Purkinje cell (primary cell): ENCODE measurements around the gene SAPCD2. TPM values are rescaled to one million over a fixed set of nuclear protein-coding genes. Genes with fewer than 3 reads are reported as not detected.

Experiments
- polyA plus RNA-seq: library from polyadenylated mRNA; unstranded; fragments of >200 nt; fragmentation: Nextera tagmentation; gene quantifications from 2 replicates; pipeline ENCODE4 v1.2.1, GENCODE V29; 2014

Gene SAPCD2, protein sequence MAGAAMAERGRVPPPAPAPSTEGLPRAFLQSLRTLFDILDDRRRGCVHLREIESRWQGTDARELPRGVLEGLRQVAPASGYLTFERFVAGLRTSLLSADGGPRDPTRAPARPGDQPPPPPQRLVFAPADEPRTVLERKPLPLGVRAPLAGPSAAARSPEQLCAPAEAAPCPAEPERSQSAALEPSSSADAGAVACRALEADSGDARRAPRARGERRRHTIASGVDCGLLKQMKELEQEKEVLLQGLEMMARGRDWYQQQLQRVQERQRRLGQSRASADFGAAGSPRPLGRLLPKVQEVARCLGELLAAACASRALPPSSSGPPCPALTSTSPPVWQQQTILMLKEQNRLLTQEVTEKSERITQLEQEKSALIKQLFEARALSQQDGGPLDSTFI
- polyA plus RNA-seq: 0.24 TPM in 1 of 2 replicates, not detected in the other

GRCh38 chr9:137070201-137070905 is at the start of gene SAPCD2:
TSS of gene SAPCD2 (minus strand) at chr9:137070557. CDS start at chr9:137070460, 97 bp downstream.

DNA sequence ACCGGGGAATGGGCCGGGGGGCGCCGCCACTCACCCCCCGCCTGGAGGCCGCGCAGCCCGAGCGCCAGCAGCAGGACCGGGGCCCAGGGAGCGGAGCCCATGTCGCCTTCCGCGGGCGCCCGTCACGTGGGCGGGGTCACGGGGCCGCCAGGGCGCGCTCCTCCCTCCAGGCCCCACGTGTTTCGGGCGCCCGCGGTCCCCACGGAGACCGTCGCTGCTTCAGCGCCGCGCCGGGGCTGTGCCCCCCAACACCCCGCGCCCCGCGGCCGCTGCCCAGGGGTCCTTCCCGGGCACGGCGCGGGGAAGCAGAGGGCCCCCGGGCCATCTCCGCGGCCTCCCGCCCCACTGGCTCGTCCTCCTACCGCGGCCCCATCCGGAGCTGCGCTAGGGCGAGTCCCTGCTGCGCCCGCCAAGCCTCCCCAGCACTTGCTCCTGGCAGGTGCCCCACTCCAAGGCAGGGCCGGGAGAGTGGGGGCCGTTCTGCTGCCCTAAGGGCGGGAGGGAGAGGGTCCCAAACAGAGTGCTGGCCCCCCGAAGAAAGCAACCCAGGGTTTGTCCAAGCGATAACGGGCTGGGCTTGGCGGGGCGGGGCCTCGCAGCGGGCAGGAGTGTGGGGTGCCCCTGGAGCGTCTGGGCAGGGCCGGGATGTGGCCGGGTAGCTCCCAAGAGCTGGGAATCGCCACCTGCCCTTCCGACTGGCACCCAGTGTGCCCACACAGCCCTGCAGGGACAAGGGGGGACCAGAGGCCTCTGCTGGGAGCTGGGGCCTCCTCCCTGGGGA is 44.4 kb upstream of the SAPCD2 start, which contains the start of gene DPP7:
TSS of gene DPP7 (minus strand) at position 121 of the 781 bp plus-strand sequence. CDS start at position 101, 20 bp downstream.

DNA sequence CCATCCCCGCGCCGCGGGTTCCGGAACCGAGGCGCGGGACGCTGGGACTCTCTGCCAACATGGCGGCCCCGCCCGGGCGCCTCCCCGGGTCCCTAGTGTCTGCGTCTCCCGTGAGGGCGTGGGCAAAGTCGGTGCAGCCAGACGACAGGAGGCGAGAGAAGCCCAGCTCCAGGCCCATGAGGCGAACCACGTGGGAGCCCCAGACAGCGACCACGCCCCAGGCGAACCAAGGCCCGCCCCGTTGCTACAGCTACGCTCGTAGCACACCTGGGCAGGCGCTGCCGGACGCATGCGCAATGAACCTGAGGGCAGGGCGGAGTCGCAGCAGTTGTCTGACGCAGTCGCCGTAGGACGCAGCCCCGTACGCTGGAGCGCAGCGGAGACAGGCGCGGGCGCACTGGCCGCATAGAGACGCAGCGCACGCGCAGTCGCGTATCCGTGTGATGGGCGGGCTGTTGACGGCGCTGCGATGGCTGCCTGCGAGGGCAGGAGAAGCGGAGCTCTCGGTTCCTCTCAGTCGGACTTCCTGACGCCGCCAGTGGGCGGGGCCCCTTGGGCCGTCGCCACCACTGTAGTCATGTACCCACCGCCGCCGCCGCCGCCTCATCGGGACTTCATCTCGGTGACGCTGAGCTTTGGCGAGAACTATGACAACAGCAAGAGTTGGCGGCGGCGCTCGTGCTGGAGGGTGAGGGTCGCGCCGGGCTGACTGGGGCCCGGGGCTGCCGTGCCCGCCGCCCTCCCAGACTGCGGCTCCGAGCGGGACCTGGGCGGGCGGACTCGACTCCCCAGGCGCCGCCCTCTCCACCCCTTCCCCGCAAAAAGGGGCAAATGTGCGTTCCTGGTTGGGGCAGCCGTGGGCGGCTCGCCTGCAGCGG is 16.4 kb upstream of the SAPCD2 start, which contains the start of gene MAN1B1:
TSS of gene MAN1B1 (plus strand) at position 455 of the 878 bp plus-strand sequence. CDS start at position 470, 15 bp downstream.

GRCh38 chr9:137077010-137077747 is 6.8 kb upstream of the SAPCD2 start, which contains the start of gene UAP1L1:
TSS of gene UAP1L1 (plus strand) at chr9:137077517. CDS start at chr9:137077533, 16 bp downstream.

GRCh38 chr9:137053944-137054931 is 16.1 kb downstream of the SAPCD2 start, which contains the start of gene ENTPD2:
TSS of gene ENTPD2 (minus strand) at chr9:137054061. CDS start at chr9:137053997, 64 bp downstream.

GRCh38 chr9:137046088-137046787 is 24.1 kb downstream of the SAPCD2 start, which contains the start of gene NPDC1:
TSS of gene NPDC1 (minus strand) at chr9:137046177. CDS start at chr9:137045989, 188 bp downstream.

DNA sequence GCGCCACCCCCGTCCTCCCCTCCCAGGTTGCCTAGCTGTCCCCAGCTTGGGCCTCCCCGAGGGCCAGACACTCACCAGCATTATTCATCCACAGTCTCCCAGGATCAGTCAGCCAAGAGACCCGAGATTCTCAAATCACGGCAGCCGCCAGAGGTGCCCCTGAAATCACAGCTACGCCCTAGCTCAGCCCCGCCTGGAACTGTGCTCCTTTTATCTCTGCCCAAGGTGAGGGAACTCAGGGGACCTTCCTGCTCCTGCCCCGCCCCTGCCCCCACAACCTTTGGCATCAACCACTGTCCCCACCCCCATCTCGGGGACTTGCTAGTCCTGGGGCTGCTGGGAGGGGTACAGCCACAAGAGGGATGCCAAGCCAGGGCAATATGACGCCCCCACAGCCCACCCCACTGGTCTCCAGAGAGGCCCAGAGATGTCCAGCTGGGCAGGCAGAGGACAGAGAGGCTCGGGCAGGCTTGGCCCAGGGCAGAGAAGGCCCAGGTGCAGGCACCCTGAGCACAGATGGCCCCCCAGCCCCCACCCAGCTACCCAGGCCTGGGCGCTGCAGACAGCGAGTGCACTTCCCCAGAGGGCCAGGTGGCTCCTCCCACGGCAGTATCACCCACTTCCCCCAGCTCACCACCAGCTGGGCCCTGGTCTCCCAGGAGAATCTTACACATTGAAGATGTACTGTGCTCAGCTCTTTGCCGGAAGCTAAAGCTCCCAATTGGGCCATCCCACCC is 38.3 kb downstream of the SAPCD2 start, which contains the start of gene FUT7:
TSS of gene FUT7 (minus strand) at position 185 of the 737 bp plus-strand sequence. CDS start at position 88, 97 bp downstream.

GRCh38 chr9:137027369-137028262 is 42.7 kb downstream of the SAPCD2 start, which contains the start of gene ABCA2:
TSS of gene ABCA2 (minus strand) at chr9:137028237. CDS start at chr9:137028140, 97 bp downstream.

Other genes starting within 250 kb of the SAPCD2 start
- gene AJM1, start 228.1 kb downstream of the SAPCD2 start, polyA plus RNA-seq: not detected in 2 replicates
- gene PHPT1, start 221.1 kb downstream of the SAPCD2 start, polyA plus RNA-seq: 274 and 285 TPM in 2 replicates
- 0.12 and 0.14 TPM in 2 replicates for gene MAMDC4, start 218.2 kb downstream of the SAPCD2 start, polyA plus RNA-seq
- 421 and 539 TPM in 2 replicates for gene EDF1, start 204.2 kb downstream of the SAPCD2 start, polyA plus RNA-seq
- 1.1 and 1.4 TPM in 2 replicates for gene TRAF2, start 184.0 kb downstream of the SAPCD2 start, polyA plus RNA-seq
- 0.56 and 2.2 TPM in 2 replicates for gene FBXW5, start 125.8 kb downstream of the SAPCD2 start, polyA plus RNA-seq
- gene C8G, start 125.3 kb downstream of the SAPCD2 start, polyA plus RNA-seq: 0.90 TPM in 1 of 2 replicates, not detected in the other
- gene LCN12, start 118.3 kb downstream of the SAPCD2 start, polyA plus RNA-seq: not detected in 2 replicates
- 67.9 and 135 TPM in 2 replicates for gene PTGDS, start 93.1 kb downstream of the SAPCD2 start, polyA plus RNA-seq
- not detected in 2 replicates for gene LCNL1, start 87.6 kb downstream of the SAPCD2 start, polyA plus RNA-seq
- gene PAXX, start 78.1 kb downstream of the SAPCD2 start, polyA plus RNA-seq: 4.7 TPM in 2 replicates
- not detected in 2 replicates for gene CLIC3, start 74.0 kb downstream of the SAPCD2 start, polyA plus RNA-seq
- 0.60 and 0.74 TPM in 2 replicates for gene ABCA2, start 42.3 kb downstream of the SAPCD2 start, polyA plus RNA-seq
- not detected in 2 replicates for gene FUT7, start 38.5 kb downstream of the SAPCD2 start, polyA plus RNA-seq
- gene NPDC1, start 24.4 kb downstream of the SAPCD2 start, polyA plus RNA-seq: 10.3 and 19.0 TPM in 2 replicates
- gene ENTPD2, start 16.5 kb downstream of the SAPCD2 start, polyA plus RNA-seq: not detected in 2 replicates
- not detected in 2 replicates for gene UAP1L1, start 7.0 kb upstream of the SAPCD2 start, polyA plus RNA-seq
- gene MAN1B1, start 16.4 kb upstream of the SAPCD2 start, polyA plus RNA-seq: 5.7 and 15.4 TPM in 2 replicates
- gene DPP7, start 44.2 kb upstream of the SAPCD2 start, polyA plus RNA-seq: 9.9 and 22.2 TPM in 2 replicates
- gene GRIN1, start 68.6 kb upstream of the SAPCD2 start, polyA plus RNA-seq: 21.4 and 26.3 TPM in 2 replicates
- gene LRRC26, start 99.5 kb upstream of the SAPCD2 start, polyA plus RNA-seq: not detected in 2 replicates
- not detected in 2 replicates for gene TMEM210, start 101.5 kb upstream of the SAPCD2 start, polyA plus RNA-seq
- 0.71 TPM in 1 of 2 replicates, not detected in the other for gene ANAPC2, start 118.0 kb upstream of the SAPCD2 start, polyA plus RNA-seq
- gene SSNA1, start 118.1 kb upstream of the SAPCD2 start, polyA plus RNA-seq: 7.4 and 25.2 TPM in 2 replicates
- 0.44 and 0.99 TPM in 2 replicates for gene TPRN, start 130.2 kb upstream of the SAPCD2 start, polyA plus RNA-seq
- 21.0 and 30.3 TPM in 2 replicates for gene TMEM203, start 135.1 kb upstream of the SAPCD2 start, polyA plus RNA-seq
- gene NDOR1, start 135.1 kb upstream of the SAPCD2 start, polyA plus RNA-seq: 0.10 and 0.11 TPM in 2 replicates
- gene RNF208, start 151.7 kb upstream of the SAPCD2 start, polyA plus RNA-seq: 2.6 and 5.0 TPM in 2 replicates
- gene CYSRT1, start 154.6 kb upstream of the SAPCD2 start, polyA plus RNA-seq: 0.26 TPM in 1 of 2 replicates, not detected in the other
- not detected in 2 replicates for gene RNF224, start 156.9 kb upstream of the SAPCD2 start, polyA plus RNA-seq
- not detected in 2 replicates for gene SLC34A3, start 160.3 kb upstream of the SAPCD2 start, polyA plus RNA-seq
- gene TUBB4B, start 170.7 kb upstream of the SAPCD2 start, polyA plus RNA-seq: 94.6 and 103 TPM in 2 replicates
- not detected in 2 replicates for gene STPG3, start 180.7 kb upstream of the SAPCD2 start, polyA plus RNA-seq
- gene NELFB, start 184.8 kb upstream of the SAPCD2 start, polyA plus RNA-seq: 0.38 and 1.0 TPM in 2 replicates
- gene TOR4A, start 207.2 kb upstream of the SAPCD2 start, polyA plus RNA-seq: not detected in 2 replicates
- gene NRARP, start 231.7 kb upstream of the SAPCD2 start, polyA plus RNA-seq: not detected in 2 replicates